ENCODE results near the gene CHRND. TPM values are rescaled to one million over a fixed set of nuclear protein-coding genes. Genes with fewer than 3 reads are reported as not detected.
"Not testable (repeated sequence)": the region's sequence is repeated elsewhere in the genome, so short reads cannot be mapped to it uniquely, and the experiment has no call there.

The CHRND gene
- total and polyA plus RNA-seq, 4 donors = not detected

- intact Hi-C loops (cut with DNase I) = no loop called here
- peaks cover 10 to 17% of the 10 kb centered on the region in 2 donors for H3K36me3 ChIP-seq (ENCODE audit: control insufficient read depth in 1 of 2, insufficient read depth in 2 of 2, low read length in 1 of 2)
- no peak overlapping the region for H3K4me3 ChIP-seq (ENCODE audit: low read length in 2 of 2)
- H3K9me3 ChIP-seq (ENCODE audit: control insufficient read depth, low read length) = no peaks in the 10 kb centered on the region
- ATAC-seq (ENCODE audit: low FRiP score) = no peak
- no peak for DNase-seq
- no peak overlapping the region for H3K27ac ChIP-seq (ENCODE audit: low read depth in 1 of 2, low read length in 2 of 2)
- 92 to 93% methylated on average over 9 of the region's 9 CpGs for WGBS, 2 donors
- H3K27me3 ChIP-seq (ENCODE audit: control insufficient read depth in 1 of 2, insufficient read depth in 2 of 2, low read length in 1 of 2) = no peaks in the 10 kb centered on the region
- H3K4me1 ChIP-seq (ENCODE audit: control insufficient read depth in 1 of 2, insufficient read depth in 2 of 2, low read length in 2 of 2) = no peaks in the 10 kb centered on the region
Observed at GRCh38 chr2:232569541-232569940, 43.6 kb downstream of the CHRND start.

DNA sequence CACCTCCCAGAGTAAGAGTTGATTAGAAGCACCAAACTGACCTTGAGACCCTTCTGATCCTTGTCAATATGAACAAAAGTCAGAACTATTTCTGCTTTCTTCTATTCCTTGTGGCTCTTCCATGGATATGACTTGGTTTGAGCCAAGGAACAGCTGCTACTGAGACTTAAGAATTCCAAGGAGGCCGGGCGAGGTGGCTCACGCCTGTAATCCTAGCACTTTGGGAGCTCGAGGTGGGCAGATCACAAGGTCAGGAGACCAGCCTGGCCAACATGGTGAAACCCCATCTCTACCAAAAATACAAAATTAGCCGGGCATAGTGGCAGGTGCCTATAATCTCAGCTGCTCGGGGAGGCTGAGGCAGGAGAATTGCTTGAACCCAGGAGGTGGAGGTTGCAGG is 44.5 kb downstream of the CHRND start:
- H3K4me3 ChIP-seq (ENCODE audit: low read length in 2 of 2); H3K9me3 ChIP-seq (ENCODE audit: control insufficient read depth, low read length); H3K27ac ChIP-seq (ENCODE audit: low read depth in 1 of 2, low read length in 2 of 2); H3K27me3 ChIP-seq (ENCODE audit: control insufficient read depth in 1 of 2, insufficient read depth in 2 of 2, low read length in 1 of 2); ATAC-seq (ENCODE audit: low FRiP score); DNase-seq; intact Hi-C loops (cut with DNase I); H3K4me1 ChIP-seq (ENCODE audit: control insufficient read depth in 1 of 2, insufficient read depth in 2 of 2, low read length in 2 of 2): not testable (repeated sequence)
- H3K36me3 ChIP-seq (ENCODE audit: control insufficient read depth in 1 of 2, insufficient read depth in 2 of 2, low read length in 1 of 2) = peaks cover 13 to 15% of the 10 kb centered on the region in 2 donors
- 94 to 95% methylated on average over 6 of the region's 6 CpGs for WGBS, 2 donors

DNA sequence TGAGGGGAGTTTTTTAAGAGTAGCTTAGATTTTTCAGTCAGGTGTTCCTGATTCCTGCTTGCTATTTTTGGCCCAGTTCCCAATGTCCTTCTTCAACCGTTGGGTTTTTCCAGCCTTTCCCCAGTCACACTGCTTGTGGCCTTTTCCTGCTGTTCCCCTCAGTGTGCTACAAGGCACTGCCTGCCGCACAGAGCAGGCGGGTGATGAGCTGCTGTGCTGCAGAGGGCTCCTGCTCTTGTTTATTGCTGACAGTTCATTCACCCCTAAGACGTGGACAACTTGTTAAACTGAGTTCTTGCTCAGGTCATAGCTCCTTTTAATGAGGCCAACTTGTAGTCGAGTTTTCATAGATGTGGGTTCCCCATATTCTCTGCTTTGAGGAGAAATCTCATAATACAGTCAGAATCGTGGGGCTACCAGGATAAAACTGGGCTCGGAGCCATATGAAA is 45.1 kb downstream of the CHRND start:
- no peaks in the 10 kb centered on the region for H3K27me3 ChIP-seq (ENCODE audit: control insufficient read depth in 1 of 2, insufficient read depth in 2 of 2, low read length in 1 of 2)
- H3K9me3 ChIP-seq (ENCODE audit: control insufficient read depth, low read length) = no peaks in the 10 kb centered on the region
- no peak overlapping the region for H3K4me3 ChIP-seq (ENCODE audit: low read length in 2 of 2)
- DNase-seq = no peak
- ATAC-seq (ENCODE audit: low FRiP score) = no peak
- WGBS, 2 donors = 59 to 65% methylated on average over 7 of the region's 7 CpGs
- no peaks in the 10 kb centered on the region for H3K4me1 ChIP-seq (ENCODE audit: control insufficient read depth in 1 of 2, insufficient read depth in 2 of 2, low read length in 2 of 2)
- intact Hi-C loops (cut with DNase I) = no loop called here
- H3K27ac ChIP-seq (ENCODE audit: low read depth in 1 of 2, low read length in 2 of 2) = no peak overlapping the region
- peaks cover 13 to 15% of the 10 kb centered on the region in 2 donors for H3K36me3 ChIP-seq (ENCODE audit: control insufficient read depth in 1 of 2, insufficient read depth in 2 of 2, low read length in 1 of 2)

DNA sequence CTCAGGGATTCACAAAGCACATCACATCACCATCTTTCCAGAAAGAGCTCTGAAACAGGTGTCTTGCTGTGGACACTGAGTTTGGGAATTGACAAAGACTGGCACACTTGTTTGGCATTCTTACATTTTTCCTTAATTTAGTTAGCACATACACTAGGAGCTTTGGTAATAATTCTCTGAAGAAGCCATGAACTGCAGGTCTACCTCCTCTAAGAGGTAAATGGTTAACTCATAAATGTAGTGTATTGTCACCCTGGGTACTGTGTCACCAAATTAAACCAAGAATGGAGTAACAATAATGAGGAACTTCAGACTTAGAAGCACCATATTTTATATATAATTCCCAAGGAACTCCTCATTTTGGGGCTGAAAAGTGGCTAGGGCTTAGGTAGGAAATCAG is 47.1 kb downstream of the CHRND start:
- intact Hi-C loops (cut with DNase I) = no loop called here
- Histone ChIP-seq H3K4me1 (ENCODE audit: control insufficient read depth in 1 of 2, insufficient read depth in 2 of 2, low read length in 2 of 2) (no peaks in the 10 kb centered on the region), H3K27ac (ENCODE audit: low read depth in 1 of 2, low read length in 2 of 2) (no peak overlapping the region), H3K27me3 (ENCODE audit: control insufficient read depth in 1 of 2, insufficient read depth in 2 of 2, low read length in 1 of 2) (no peaks in the 10 kb centered on the region), H3K9me3 (ENCODE audit: control insufficient read depth, low read length) (no peaks in the 10 kb centered on the region), H3K36me3 (ENCODE audit: control insufficient read depth in 1 of 2, insufficient read depth in 2 of 2, low read length in 1 of 2) (peaks cover 10% of the 10 kb centered on the region in 2 donors), H3K4me3 (ENCODE audit: low read length in 2 of 2) (no peak overlapping the region)
- ATAC-seq (ENCODE audit: low FRiP score) (no peak), DNase-seq (no peak)

GRCh38 chr2:232573771-232574435 is 47.9 kb downstream of the CHRND start:
- no peaks in the 10 kb centered on the region for H3K9me3 ChIP-seq (ENCODE audit: control insufficient read depth, low read length)
- no peak for DNase-seq
- intact Hi-C loops (cut with DNase I) = no loop called here
- H3K27ac ChIP-seq (ENCODE audit: low read depth in 1 of 2, low read length in 2 of 2) = no peak overlapping the region
- 93 to 94% methylated on average over 8 of the region's 8 CpGs for WGBS, 2 donors
- no peak overlapping the region for H3K4me3 ChIP-seq (ENCODE audit: low read length in 2 of 2)
- H3K27me3 ChIP-seq (ENCODE audit: control insufficient read depth in 1 of 2, insufficient read depth in 2 of 2, low read length in 1 of 2) = no peaks in the 10 kb centered on the region
- no peaks in the 10 kb centered on the region for H3K4me1 ChIP-seq (ENCODE audit: control insufficient read depth in 1 of 2, insufficient read depth in 2 of 2, low read length in 2 of 2)
- ATAC-seq (ENCODE audit: low FRiP score) = no peak
- H3K36me3 ChIP-seq (ENCODE audit: control insufficient read depth in 1 of 2, insufficient read depth in 2 of 2, low read length in 1 of 2) = peaks cover 6 to 7% of the 10 kb centered on the region in 2 donors

DNA sequence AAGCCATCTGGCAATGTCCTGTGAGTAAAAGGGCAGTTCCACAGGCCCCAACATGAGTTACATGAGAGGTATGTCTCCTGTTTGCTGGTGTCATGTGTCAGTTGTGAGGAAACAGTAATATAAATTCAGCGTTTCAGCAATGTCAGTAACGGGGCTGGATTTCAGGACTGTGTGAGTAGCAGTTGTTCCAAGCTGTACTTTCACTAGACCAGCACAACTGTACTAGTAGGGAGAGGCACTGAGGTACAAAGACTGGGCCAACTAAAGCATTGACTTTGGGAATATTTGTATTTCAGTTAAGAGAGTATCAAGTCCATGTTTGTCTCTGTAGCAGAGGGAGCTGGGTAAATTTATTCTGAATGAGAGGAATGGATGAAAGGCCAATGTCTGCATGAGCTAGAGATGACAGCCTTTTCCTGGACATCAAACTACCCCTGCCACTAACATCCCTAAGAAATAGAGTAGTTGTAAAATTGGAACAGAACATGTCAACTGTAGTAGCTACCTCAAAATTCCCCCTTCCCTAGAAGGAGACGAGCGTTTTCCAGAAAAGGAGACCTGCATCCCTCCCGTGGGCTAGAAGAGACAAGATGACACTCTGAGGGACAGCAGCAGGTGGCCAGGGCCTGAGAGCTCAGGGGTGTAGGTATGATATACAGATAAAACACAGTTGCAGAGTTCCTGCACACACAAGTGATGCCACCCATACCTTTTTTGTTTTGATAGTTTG is 48.9 kb downstream of the CHRND start:
- no peaks in the 10 kb centered on the region for H3K9me3 ChIP-seq (ENCODE audit: control insufficient read depth, low read length)
- H3K4me1 ChIP-seq (ENCODE audit: control insufficient read depth in 1 of 2, insufficient read depth in 2 of 2, low read length in 2 of 2) = no peaks in the 10 kb centered on the region
- no peak for ATAC-seq (ENCODE audit: low FRiP score)
- no peak overlapping the region for H3K27ac ChIP-seq (ENCODE audit: low read depth in 1 of 2, low read length in 2 of 2)
- 90 to 92% methylated on average over 5 of the region's 5 CpGs for WGBS, 2 donors
- H3K36me3 ChIP-seq (ENCODE audit: control insufficient read depth in 1 of 2, insufficient read depth in 2 of 2, low read length in 1 of 2) = peaks cover 2 to 4% of the 10 kb centered on the region in 2 donors
- no peak overlapping the region for H3K4me3 ChIP-seq (ENCODE audit: low read length in 2 of 2)
- DNase-seq = no peak
- intact Hi-C loops (cut with DNase I) = no loop called here
- H3K27me3 ChIP-seq (ENCODE audit: control insufficient read depth in 1 of 2, insufficient read depth in 2 of 2, low read length in 1 of 2) = no peaks in the 10 kb centered on the region

DNA sequence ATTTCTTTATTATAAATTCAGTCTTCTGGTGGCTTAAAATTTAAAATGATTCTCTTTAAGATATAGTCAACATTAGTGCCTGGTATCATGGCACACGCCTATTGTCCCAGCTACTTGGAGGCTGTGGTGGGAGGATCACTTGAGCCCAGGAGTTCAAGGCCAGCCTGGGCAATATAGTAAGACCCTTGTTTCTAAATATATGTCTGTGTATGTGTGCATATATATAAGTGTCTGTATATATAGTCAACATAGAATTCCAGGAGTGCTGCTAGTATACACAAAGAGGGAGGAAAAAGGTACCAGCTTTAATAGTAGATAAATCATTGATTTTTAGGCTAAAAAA is 49.4 kb downstream of the CHRND start:
- Histone ChIP-seq H3K9me3 (ENCODE audit: control insufficient read depth, low read length) (no peaks in the 10 kb centered on the region), H3K36me3 (ENCODE audit: control insufficient read depth in 1 of 2, insufficient read depth in 2 of 2, low read length in 1 of 2) (peaks cover 2 to 4% of the 10 kb centered on the region in 2 donors), H3K4me3 (ENCODE audit: low read length in 2 of 2) (no peak overlapping the region), H3K27me3 (ENCODE audit: control insufficient read depth in 1 of 2, insufficient read depth in 2 of 2, low read length in 1 of 2) (no peaks in the 10 kb centered on the region), H3K27ac (ENCODE audit: low read depth in 1 of 2, low read length in 2 of 2) (no peak overlapping the region), H3K4me1 (ENCODE audit: control insufficient read depth in 1 of 2, insufficient read depth in 2 of 2, low read length in 2 of 2) (no peaks in the 10 kb centered on the region)
- intact Hi-C loops (cut with DNase I) = no loop called here
- DNase-seq (no peak), ATAC-seq (ENCODE audit: low FRiP score) (no peak)
- 91 to 96% methylated on average over 1 of the region's 1 CpG for WGBS, 2 donors

GRCh38 chr2:232576995-232577394 is 51.0 kb downstream of the CHRND start:
- DNase-seq = no peak
- intact Hi-C loops (cut with DNase I) = no loop called here
- no peaks in the 10 kb centered on the region for H3K9me3 ChIP-seq (ENCODE audit: control insufficient read depth, low read length)
- no peak for ATAC-seq (ENCODE audit: low FRiP score)
- H3K36me3 ChIP-seq (ENCODE audit: control insufficient read depth in 1 of 2, insufficient read depth in 2 of 2, low read length in 1 of 2) = peaks cover 6 to 8% of the 10 kb centered on the region in 2 donors
- 41 to 70% methylated on average over 2 of the region's 2 CpGs for WGBS, 2 donors
- peak overlapping the region in 1 of 2 donors; percentile 49 for H3K27ac ChIP-seq (ENCODE audit: low read depth in 1 of 2, low read length in 2 of 2)
- H3K4me3 ChIP-seq (ENCODE audit: low read length in 2 of 2) = no peak overlapping the region
- no peaks in the 10 kb centered on the region for H3K4me1 ChIP-seq (ENCODE audit: control insufficient read depth in 1 of 2, insufficient read depth in 2 of 2, low read length in 2 of 2)
- no peaks in the 10 kb centered on the region for H3K27me3 ChIP-seq (ENCODE audit: control insufficient read depth in 1 of 2, insufficient read depth in 2 of 2, low read length in 1 of 2)

GRCh38 chr2:232577841-232578240 is 51.9 kb downstream of the CHRND start:
- Histone ChIP-seq H3K9me3 (ENCODE audit: control insufficient read depth, low read length) (no peaks in the 10 kb centered on the region), H3K4me3 (ENCODE audit: low read length in 2 of 2) (no peak overlapping the region), H3K36me3 (ENCODE audit: control insufficient read depth in 1 of 2, insufficient read depth in 2 of 2, low read length in 1 of 2) (peaks cover 11 to 12% of the 10 kb centered on the region in 2 donors), H3K27me3 (ENCODE audit: control insufficient read depth in 1 of 2, insufficient read depth in 2 of 2, low read length in 1 of 2) (no peaks in the 10 kb centered on the region), H3K27ac (ENCODE audit: low read depth in 1 of 2, low read length in 2 of 2) (no peak overlapping the region), H3K4me1 (ENCODE audit: control insufficient read depth in 1 of 2, insufficient read depth in 2 of 2, low read length in 2 of 2) (no peaks in the 10 kb centered on the region)
- 90 to 96% methylated on average over 2 of the region's 2 CpGs for WGBS, 2 donors
- intact Hi-C loops (cut with DNase I) = no loop called here
- no peak for DNase-seq
- ATAC-seq (ENCODE audit: low FRiP score) = no peak

Measured in aorta (tissue), 5 donors.